ENCODE measurements around the gene DBN1.

DNA sequence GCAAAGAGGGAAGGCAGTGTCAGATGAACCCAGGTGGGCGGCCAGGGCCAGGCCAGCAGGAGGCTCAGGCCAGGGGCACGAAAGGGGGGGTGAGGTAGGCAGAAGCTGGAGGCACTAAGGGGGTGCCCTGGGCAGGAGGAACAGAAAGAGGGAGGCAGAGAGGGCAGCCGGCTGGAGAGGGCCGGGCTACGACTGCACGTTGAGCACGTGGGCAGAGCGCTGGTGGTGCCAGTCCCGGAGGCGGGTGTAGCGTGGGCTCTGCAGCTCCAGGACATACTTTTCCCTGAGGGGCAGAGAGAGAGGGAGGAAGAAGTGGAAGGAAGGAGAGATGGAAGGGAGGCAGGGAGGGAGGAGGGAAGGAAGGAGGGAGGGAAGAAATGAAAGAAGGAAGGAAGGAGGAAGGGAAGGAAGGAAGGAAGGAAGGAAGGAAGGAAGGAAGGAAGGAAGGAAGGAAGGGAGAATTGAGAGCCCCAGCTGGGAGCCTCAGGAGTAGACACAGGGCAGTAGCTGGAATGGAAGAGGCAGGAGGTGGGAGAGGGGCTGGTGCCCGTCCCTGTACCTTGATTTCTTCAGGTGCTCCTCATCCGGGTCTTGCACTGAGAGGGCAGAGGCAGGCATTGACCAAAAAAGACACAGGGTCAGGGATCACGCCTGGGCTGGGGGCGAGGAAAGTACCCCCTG, 17.0 kb upstream of the DBN1 start:
- TF ChIP-seq, protein P1, sequence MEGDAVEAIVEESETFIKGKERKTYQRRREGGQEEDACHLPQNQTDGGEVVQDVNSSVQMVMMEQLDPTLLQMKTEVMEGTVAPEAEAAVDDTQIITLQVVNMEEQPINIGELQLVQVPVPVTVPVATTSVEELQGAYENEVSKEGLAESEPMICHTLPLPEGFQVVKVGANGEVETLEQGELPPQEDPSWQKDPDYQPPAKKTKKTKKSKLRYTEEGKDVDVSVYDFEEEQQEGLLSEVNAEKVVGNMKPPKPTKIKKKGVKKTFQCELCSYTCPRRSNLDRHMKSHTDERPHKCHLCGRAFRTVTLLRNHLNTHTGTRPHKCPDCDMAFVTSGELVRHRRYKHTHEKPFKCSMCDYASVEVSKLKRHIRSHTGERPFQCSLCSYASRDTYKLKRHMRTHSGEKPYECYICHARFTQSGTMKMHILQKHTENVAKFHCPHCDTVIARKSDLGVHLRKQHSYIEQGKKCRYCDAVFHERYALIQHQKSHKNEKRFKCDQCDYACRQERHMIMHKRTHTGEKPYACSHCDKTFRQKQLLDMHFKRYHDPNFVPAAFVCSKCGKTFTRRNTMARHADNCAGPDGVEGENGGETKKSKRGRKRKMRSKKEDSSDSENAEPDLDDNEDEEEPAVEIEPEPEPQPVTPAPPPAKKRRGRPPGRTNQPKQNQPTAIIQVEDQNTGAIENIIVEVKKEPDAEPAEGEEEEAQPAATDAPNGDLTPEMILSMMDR (IDR thresholded peaks at IDR 0.05) = no peak
- TF ChIP-seq EZH2 (IDR thresholded peaks at IDR 0.05; ENCODE audit: borderline replicate concordance, insufficient read depth, low read depth, low read length, poor library complexity, severe bottlenecking) = no peak

Data from B cell (primary cell).